Measurements from ENCODE around the gene SLC38A2. TPM values are rescaled to one million over a fixed set of nuclear protein-coding genes. Genes with fewer than 3 reads are reported as not detected.

The SLC38A2 gene
- polyA plus RNA-seq, 1 donor from 2014 or later, result 143 TPM

DNA sequence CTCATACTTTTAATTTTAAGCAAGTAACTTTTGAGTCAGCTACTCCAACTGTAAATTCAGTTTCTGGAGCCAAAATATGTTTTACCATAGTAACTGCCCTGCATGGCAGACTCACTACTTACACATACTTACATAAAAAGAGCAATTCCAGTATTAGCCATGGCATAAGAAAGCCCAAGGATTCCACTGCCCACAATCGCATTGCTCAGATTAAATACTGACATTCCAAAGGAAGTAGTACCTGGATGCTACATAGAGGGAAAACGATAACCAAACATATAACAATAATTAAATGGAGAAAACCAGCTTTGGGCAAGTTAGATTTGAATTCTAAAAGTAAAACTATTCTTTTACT, 2.2 kb downstream of the SLC38A2 start:
- Histone ChIP-seq H3K4me3 (ENCODE audit: low read length) (peak overlapping the region; percentile 90), H3K79me2 (replicated peaks; ENCODE audit: insufficient read depth, low read length) (peaks cover 61% of the 10 kb centered on the region), H3K36me3 (ENCODE audit: insufficient read depth, low read length) (peaks cover 22% of the 10 kb centered on the region), H2AFZ (ENCODE audit: low read depth, low read length) (no peak overlapping the region), H3K9me3 (ENCODE audit: low read length) (no peaks in the 10 kb centered on the region), H3K27ac (ENCODE audit: low read length) (no peak overlapping the region), H3K9me2 (ENCODE audit: insufficient read depth, low read length) (no peaks in the 10 kb centered on the region), H3K27me3 (ENCODE audit: insufficient read depth, low read depth, low read length) (no peaks in the 10 kb centered on the region), H4K20me1 (ENCODE audit: insufficient read depth) (peaks cover 11% of the 10 kb centered on the region), H3F3A (ENCODE audit: insufficient read depth, low read length, poor library complexity, severe bottlenecking) (no peaks in the 10 kb centered on the region), H3K4me2 (ENCODE audit: low read length) (peak overlapping the region; percentile 89), H3K9ac (ENCODE audit: low read length) (peak overlapping the region; percentile 99)
- TF ChIP-seq, protein P1, sequence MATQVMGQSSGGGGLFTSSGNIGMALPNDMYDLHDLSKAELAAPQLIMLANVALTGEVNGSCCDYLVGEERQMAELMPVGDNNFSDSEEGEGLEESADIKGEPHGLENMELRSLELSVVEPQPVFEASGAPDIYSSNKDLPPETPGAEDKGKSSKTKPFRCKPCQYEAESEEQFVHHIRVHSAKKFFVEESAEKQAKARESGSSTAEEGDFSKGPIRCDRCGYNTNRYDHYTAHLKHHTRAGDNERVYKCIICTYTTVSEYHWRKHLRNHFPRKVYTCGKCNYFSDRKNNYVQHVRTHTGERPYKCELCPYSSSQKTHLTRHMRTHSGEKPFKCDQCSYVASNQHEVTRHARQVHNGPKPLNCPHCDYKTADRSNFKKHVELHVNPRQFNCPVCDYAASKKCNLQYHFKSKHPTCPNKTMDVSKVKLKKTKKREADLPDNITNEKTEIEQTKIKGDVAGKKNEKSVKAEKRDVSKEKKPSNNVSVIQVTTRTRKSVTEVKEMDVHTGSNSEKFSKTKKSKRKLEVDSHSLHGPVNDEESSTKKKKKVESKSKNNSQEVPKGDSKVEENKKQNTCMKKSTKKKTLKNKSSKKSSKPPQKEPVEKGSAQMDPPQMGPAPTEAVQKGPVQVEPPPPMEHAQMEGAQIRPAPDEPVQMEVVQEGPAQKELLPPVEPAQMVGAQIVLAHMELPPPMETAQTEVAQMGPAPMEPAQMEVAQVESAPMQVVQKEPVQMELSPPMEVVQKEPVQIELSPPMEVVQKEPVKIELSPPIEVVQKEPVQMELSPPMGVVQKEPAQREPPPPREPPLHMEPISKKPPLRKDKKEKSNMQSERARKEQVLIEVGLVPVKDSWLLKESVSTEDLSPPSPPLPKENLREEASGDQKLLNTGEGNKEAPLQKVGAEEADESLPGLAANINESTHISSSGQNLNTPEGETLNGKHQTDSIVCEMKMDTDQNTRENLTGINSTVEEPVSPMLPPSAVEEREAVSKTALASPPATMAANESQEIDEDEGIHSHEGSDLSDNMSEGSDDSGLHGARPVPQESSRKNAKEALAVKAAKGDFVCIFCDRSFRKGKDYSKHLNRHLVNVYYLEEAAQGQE (IDR thresholded peaks at IDR 0.05; ENCODE audit: borderline replicate concordance), result no peak
- TF ChIP-seq POLR2AphosphoS5 (IDR thresholded peaks at IDR 0.05) (no peak), EZH2 (IDR thresholded peaks at IDR 0.05; ENCODE audit: borderline replicate concordance, insufficient read depth, low read length, poor library complexity, severe bottlenecking) (no peak), TAF1 (IDR thresholded peaks at IDR 0.05; ENCODE audit: low read depth) (no peak), RAD21 (conservative IDR thresholded peaks at IDR 0.05) (no peak), MXI1 (conservative IDR thresholded peaks at IDR 0.05; ENCODE audit: poor library complexity, severe bottlenecking) (no peak), SMC3 (conservative IDR thresholded peaks at IDR 0.05; ENCODE audit: poor library complexity) (no peak), EP300 (conservative IDR thresholded peaks at IDR 0.05; ENCODE audit: poor library complexity, severe bottlenecking) (no peak)
- TF ChIP-seq, protein P2, sequence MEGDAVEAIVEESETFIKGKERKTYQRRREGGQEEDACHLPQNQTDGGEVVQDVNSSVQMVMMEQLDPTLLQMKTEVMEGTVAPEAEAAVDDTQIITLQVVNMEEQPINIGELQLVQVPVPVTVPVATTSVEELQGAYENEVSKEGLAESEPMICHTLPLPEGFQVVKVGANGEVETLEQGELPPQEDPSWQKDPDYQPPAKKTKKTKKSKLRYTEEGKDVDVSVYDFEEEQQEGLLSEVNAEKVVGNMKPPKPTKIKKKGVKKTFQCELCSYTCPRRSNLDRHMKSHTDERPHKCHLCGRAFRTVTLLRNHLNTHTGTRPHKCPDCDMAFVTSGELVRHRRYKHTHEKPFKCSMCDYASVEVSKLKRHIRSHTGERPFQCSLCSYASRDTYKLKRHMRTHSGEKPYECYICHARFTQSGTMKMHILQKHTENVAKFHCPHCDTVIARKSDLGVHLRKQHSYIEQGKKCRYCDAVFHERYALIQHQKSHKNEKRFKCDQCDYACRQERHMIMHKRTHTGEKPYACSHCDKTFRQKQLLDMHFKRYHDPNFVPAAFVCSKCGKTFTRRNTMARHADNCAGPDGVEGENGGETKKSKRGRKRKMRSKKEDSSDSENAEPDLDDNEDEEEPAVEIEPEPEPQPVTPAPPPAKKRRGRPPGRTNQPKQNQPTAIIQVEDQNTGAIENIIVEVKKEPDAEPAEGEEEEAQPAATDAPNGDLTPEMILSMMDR (IDR thresholded peaks at IDR 0.05; ENCODE audit: poor library complexity, severe bottlenecking), result no peak

DNA sequence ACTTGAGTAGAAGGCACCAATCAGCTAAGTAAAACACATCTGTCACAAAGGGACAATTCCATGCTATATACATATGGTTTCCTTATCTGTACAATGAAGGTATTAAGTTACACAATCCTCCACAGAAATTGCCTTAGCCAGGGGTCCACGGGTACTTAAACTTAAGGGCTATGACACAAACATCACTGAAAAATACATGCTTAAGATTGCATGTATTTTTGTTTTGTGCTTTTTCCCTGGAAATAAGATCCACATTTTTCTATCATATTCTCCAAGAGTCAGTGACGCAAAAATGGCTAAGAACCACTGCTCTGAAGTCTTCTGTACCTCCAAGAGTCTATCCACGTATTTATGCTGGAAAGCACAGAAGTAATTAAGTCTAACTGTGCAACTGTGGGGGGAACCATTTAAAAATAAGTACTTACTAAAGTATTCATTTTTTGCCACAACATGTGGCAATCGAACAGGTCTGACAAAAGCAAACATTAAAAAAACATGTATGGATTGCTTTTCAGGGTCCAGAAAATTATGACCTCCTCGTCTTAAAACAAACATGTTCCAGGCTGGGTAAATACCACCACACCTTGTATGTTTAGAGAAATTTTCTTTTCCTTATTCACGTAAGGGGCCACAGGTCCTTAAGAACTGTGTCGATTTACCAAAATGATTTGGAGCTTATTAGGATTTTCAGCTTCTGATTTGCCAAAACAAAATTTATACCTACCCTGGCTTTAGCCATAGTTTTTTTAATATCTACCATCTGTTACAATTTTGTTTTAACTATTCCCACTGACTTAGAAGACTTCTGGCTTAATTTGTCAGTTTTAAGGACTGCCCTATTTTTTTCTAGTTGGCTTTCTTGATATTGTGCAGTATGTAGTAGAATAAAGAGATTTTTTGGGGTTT, 2.8 kb downstream of the SLC38A2 start:
- Histone ChIP-seq H3K36me3 (ENCODE audit: insufficient read depth, low read length) (peaks cover 22% of the 10 kb centered on the region), H3K4me3 (ENCODE audit: low read length) (peak overlapping the region; percentile 90), H3K27ac (ENCODE audit: low read length) (no peak overlapping the region), H3K9ac (ENCODE audit: low read length) (peak overlapping the region; percentile 99), H3K9me3 (ENCODE audit: low read length) (no peaks in the 10 kb centered on the region), H3K27me3 (ENCODE audit: insufficient read depth, low read depth, low read length) (no peaks in the 10 kb centered on the region), H3K4me2 (ENCODE audit: low read length) (peak overlapping the region; percentile 89), H3K79me2 (replicated peaks; ENCODE audit: insufficient read depth, low read length) (peaks cover 64% of the 10 kb centered on the region), H2AFZ (ENCODE audit: low read depth, low read length) (no peak overlapping the region), H3F3A (ENCODE audit: insufficient read depth, low read length, poor library complexity, severe bottlenecking) (no peaks in the 10 kb centered on the region), H3K9me2 (ENCODE audit: insufficient read depth, low read length) (no peaks in the 10 kb centered on the region), H4K20me1 (ENCODE audit: insufficient read depth) (peaks cover 11% of the 10 kb centered on the region)
- TF ChIP-seq SMC3 (conservative IDR thresholded peaks at IDR 0.05; ENCODE audit: poor library complexity) (no peak), TAF1 (IDR thresholded peaks at IDR 0.05; ENCODE audit: low read depth) (no peak), EZH2 (IDR thresholded peaks at IDR 0.05; ENCODE audit: borderline replicate concordance, insufficient read depth, low read length, poor library complexity, severe bottlenecking) (no peak), RAD21 (conservative IDR thresholded peaks at IDR 0.05) (no peak), MXI1 (conservative IDR thresholded peaks at IDR 0.05; ENCODE audit: poor library complexity, severe bottlenecking) (no peak), POLR2AphosphoS5 (IDR thresholded peaks at IDR 0.05) (no peak), EP300 (conservative IDR thresholded peaks at IDR 0.05; ENCODE audit: poor library complexity, severe bottlenecking) (no peak)
- TF ChIP-seq, protein P1 (IDR thresholded peaks at IDR 0.05; ENCODE audit: borderline replicate concordance), result no peak
- TF ChIP-seq, protein P2 (IDR thresholded peaks at IDR 0.05; ENCODE audit: poor library complexity, severe bottlenecking), result no peak
